GM19395 (cell line): ENCODE results near the gene FAM227A.

Source experiments
- ATAC-seq: cut with Tn5 transposase; IDR thresholded peaks from one replicate; pipeline ENCODE4 v1.9.1; 2021; ENCODE audit warnings: mild to moderate bottlenecking, moderate library complexity; ENCODE audit not compliant: unreplicated experiment

The FAM227A gene

GRCh38 chr22:38554281-38554680 lies 101.9 kb downstream of the FAM227A start:
- ATAC-seq: no peak

DNA sequence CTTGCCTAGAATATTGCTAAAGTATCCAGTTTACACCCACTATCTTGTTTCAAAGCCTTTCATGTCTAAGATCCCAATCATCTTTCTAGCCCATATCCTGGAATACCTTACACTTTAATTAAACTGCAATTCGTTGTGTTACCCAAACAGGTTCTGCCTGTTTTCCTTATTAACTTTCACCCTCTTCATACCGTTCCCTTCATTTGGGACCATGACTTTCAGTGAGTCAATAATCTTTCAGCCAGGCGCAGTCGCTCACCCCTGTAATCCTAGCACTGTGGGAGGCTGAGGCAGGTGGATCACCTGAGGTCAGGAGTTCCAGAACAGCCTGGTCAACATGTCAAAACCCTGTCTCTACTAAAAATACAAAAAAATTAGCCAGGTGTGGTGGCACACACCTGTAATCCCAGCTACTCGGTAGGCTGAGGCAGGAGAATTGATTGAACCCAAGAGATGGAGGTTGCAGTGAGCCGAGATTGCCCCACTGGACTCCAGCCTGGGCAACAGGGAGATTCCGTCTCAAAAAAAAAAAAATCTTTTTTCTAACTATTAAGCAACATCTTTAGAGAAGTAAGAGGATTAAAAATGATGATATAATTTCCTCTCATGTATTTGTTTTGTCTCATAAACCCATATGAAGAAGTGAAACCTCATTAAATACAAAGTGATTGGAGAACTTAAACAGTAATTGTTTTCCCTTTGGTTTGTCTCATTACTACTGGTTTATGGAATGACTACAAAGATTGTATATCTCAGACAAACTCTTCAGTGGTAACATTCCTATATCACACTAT lies 106.9 kb downstream of the FAM227A start:
- no peak for ATAC-seq

- ATAC-seq: no peak
Measured at GRCh38 chr22:38540701-38541100, 115.5 kb downstream of the FAM227A start.

- no peak for ATAC-seq
Measured at GRCh38 chr22:38531251-38531938, 124.8 kb downstream of the FAM227A start.
